SU-DHL-6 (cell line): ENCODE data around the gene PDE6A.

Source experiments
- H2AFZ ChIP-seq: fragments of 200-600 bp; sonication (generic); 2 replicates; pipeline ENCODE4 v1.6.1; 2014; ENCODE audit warnings: low read depth, mild to moderate bottlenecking, moderate library complexity, mixed read lengths, antibody characterized with exemption, low read length; ENCODE audit not compliant: severe bottlenecking
- H3F3A ChIP-seq: fragments of 200-600 bp; shearing (Covaris generic); 2 replicates; pipeline ENCODE4 v1.6.0; 2016; ENCODE audit warnings: antibody characterized with exemption, mild to moderate bottlenecking; ENCODE audit not compliant: insufficient read depth
- H3K27ac ChIP-seq: fragments of 200-600 bp; sonication (generic); 2 replicates; pipeline ENCODE4 v1.5.1; 2016; ENCODE audit warnings: low read depth, mild to moderate bottlenecking, low read length, moderate library complexity, mixed read lengths
- H3K27me3 ChIP-seq: fragments of 200-600 bp; sonication (generic), shearing (Covaris generic); 2 replicates; pipeline ENCODE4 v1.6.0; 2014; ENCODE audit warnings: mild to moderate bottlenecking, low read length
- H3K36me3 ChIP-seq: fragments of 200-600 bp; sonication (generic); 2 replicates; pipeline ENCODE4 v1.6.1; 2014; ENCODE audit warnings: mild to moderate bottlenecking, low read length, mixed read lengths
- H3K4me2 ChIP-seq: fragments of 300-600, 200-600 bp; shearing (Covaris generic), sonication (generic); 2 replicates; pipeline ENCODE4 v1.6.0; 2014; ENCODE audit warnings: low read length, low read depth, mild to moderate bottlenecking; ENCODE audit not compliant: poor library complexity, severe bottlenecking
- H3K4me3 ChIP-seq: fragments of 200-600 bp; sonication (generic); 2 replicates; pipeline ENCODE4 v1.5.1; 2014; ENCODE audit warnings: antibody characterized with exemption, low read length, mild to moderate bottlenecking, mixed read lengths; ENCODE audit not compliant: insufficient read depth, poor library complexity, severe bottlenecking
- H3K79me2 ChIP-seq: fragments of 200-600 bp; sonication (generic); 2 replicates; pipeline ENCODE4 v1.6.1; 2014; ENCODE audit warnings: mild to moderate bottlenecking, low read length, moderate library complexity; ENCODE audit not compliant: insufficient read depth
- H3K9ac ChIP-seq: fragments of 200-600 bp; sonication (generic); 2 replicates; pipeline ENCODE4 v1.7.0; 2014; ENCODE audit warnings: mild to moderate bottlenecking, low read length
- H3K9me2 ChIP-seq: fragments of 200-600 bp; sonication (generic); replicated peaks from 2 replicates; pipeline ENCODE4 v1.6.1; 2014; ENCODE audit warnings: low read length; ENCODE audit not compliant: insufficient read depth
- H3K9me3 ChIP-seq: fragments of 200-600 bp; sonication (generic); 2 replicates; pipeline ENCODE4 v1.6.1; 2014; ENCODE audit warnings: low read length, mixed read lengths; ENCODE audit not compliant: insufficient read depth
- H4K20me1 ChIP-seq: fragments of 200-600 bp; sonication (generic); 2 replicates; pipeline ENCODE4 v1.6.1; 2014; ENCODE audit warnings: low read depth, mild to moderate bottlenecking, antibody characterized with exemption, low read length, moderate library complexity, mixed read lengths
- EZH2phosphoT487 ChIP-seq: fragments of 200-600 bp; sonication (generic), shearing (Covaris generic); conservative IDR thresholded peaks from 2 replicates; pipeline ENCODE4 v1.6.1; 2018; ENCODE audit warnings: mild to moderate bottlenecking, antibody characterized with exemption, low read length, moderate library complexity, mixed read lengths
- TF ChIP-seq, protein P1 (sequence below): fragments of 200-600 bp; sonication (generic); IDR thresholded peaks from one replicate; pipeline ENCODE4 v1.5.1; 2017; ENCODE audit warnings: antibody characterized with exemption, mild to moderate bottlenecking, low read length, moderate library complexity; ENCODE audit not compliant: insufficient read depth, poor library complexity, severe bottlenecking

The PDE6A gene

DNA sequence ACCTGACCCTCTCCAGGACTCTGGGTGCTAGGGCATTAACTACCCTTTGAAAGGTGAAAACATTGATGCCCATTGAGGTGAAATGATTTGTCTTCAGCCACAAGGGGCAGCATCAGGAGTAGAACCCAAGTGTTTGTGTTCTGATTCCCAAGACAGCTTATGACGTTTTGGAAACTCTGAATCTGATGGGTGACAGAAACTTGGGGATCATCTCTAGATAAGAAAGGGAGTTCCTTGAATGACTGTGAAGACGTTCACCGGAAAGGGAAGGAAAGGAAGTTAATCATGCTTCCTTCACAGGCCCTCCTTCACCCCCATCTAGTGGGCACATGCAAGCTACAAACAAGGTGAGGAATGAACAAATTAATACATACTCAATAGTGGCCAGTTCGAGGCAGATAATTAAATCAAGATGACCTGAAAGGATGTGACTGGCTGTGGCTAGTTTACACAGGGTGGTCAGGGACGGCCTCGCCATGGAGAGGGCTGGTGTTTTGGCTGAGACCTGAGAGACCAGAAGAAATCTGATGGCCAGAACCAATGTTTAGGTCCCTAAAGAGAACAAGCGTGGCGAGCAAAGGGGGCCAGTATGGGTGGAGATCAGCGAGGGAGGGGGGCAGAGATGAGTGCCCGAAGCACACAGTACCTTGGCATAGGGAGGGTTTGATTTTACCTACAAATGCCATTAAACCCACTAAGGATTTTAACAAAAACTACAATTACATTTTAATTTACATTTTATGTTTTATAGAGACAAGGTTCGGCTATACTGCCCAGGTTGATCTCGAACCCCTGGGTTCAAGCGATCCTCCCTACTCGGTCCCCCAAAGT, 15.0 kb upstream of the PDE6A start:
- H2AFZ ChIP-seq: peak overlapping the region; percentile 66
- peak overlapping the region; percentile 69 for H3K4me3 ChIP-seq
- no peak for TF ChIP-seq EZH2phosphoT487
- TF ChIP-seq, protein P1, sequence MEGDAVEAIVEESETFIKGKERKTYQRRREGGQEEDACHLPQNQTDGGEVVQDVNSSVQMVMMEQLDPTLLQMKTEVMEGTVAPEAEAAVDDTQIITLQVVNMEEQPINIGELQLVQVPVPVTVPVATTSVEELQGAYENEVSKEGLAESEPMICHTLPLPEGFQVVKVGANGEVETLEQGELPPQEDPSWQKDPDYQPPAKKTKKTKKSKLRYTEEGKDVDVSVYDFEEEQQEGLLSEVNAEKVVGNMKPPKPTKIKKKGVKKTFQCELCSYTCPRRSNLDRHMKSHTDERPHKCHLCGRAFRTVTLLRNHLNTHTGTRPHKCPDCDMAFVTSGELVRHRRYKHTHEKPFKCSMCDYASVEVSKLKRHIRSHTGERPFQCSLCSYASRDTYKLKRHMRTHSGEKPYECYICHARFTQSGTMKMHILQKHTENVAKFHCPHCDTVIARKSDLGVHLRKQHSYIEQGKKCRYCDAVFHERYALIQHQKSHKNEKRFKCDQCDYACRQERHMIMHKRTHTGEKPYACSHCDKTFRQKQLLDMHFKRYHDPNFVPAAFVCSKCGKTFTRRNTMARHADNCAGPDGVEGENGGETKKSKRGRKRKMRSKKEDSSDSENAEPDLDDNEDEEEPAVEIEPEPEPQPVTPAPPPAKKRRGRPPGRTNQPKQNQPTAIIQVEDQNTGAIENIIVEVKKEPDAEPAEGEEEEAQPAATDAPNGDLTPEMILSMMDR: peak; percentile 85
- no peaks in the 10 kb centered on the region for H4K20me1 ChIP-seq
- H3K4me2 ChIP-seq: peak overlapping the region; percentile 85
- peak overlapping the region; percentile 69 for H3K9ac ChIP-seq
- H3K36me3 ChIP-seq: no peaks in the 10 kb centered on the region
- H3K27me3 ChIP-seq: no peaks in the 10 kb centered on the region
- no peaks in the 10 kb centered on the region for H3K9me3 ChIP-seq
- no peaks in the 10 kb centered on the region for H3K9me2 ChIP-seq
- H3F3A ChIP-seq: peaks cover 18% of the 10 kb centered on the region
- H3K79me2 ChIP-seq: no peaks in the 10 kb centered on the region
- peak overlapping the region; percentile 39 for H3K27ac ChIP-seq

DNA sequence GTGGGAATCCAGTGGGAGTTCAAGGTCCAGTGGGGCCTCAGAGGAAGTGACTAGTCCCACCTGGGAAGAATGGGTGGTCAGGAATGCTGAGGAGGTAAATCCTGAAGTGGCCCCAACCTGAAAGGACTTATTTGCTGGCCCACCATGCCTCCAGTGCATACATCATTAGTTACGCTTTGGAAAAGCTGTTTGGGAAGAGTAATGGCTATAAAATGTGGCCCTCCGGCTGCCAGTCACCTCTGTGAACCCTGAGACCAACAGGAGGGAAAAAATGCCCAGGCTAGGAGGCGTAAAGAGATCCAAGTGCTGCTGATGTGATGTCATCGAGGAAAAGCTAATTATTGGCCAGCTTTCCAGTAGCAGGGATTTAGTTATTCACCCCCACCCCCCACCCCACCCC, 13.3 kb upstream of the PDE6A start:
- H3F3A ChIP-seq: peaks cover 18% of the 10 kb centered on the region
- H3K9ac ChIP-seq: no peak overlapping the region
- H3K27ac ChIP-seq: no peak overlapping the region
- H3K36me3 ChIP-seq: no peaks in the 10 kb centered on the region
- H3K27me3 ChIP-seq: no peaks in the 10 kb centered on the region
- no peak for TF ChIP-seq EZH2phosphoT487
- TF ChIP-seq, protein P1: no peak
- H3K9me2 ChIP-seq: no peaks in the 10 kb centered on the region
- no peak overlapping the region for H3K4me2 ChIP-seq
- H3K79me2 ChIP-seq: no peaks in the 10 kb centered on the region
- H3K4me3 ChIP-seq: no peak overlapping the region
- H4K20me1 ChIP-seq: no peaks in the 10 kb centered on the region
- no peak overlapping the region for H2AFZ ChIP-seq
- no peaks in the 10 kb centered on the region for H3K9me3 ChIP-seq

DNA sequence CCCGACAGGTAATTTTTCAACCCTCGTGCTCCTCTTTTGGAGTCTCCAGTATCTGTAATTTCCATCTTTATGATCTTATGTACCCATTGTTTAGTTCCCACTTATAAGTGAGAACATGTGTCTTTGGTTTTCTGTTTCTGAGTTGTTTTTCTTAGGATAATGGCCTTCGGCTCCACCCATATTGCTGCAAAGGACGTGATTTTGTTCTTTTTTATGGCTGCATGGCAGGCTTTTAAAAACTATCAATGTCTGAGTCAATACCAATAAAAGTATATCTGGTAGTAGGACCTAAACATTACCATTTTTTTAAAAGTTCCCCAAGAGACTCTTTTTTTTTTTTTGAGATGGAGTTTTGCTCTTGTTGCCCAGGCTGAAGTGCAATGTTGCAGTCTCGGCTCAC, 12.1 kb upstream of the PDE6A start:
- Histone ChIP-seq H3K27ac (no peak overlapping the region), H2AFZ (no peak overlapping the region), H3K9me3 (no peaks in the 10 kb centered on the region), H3K9me2 (no peaks in the 10 kb centered on the region), H3K4me2 (no peak overlapping the region), H3F3A (peaks cover 13% of the 10 kb centered on the region), H3K27me3 (no peaks in the 10 kb centered on the region), H3K79me2 (no peaks in the 10 kb centered on the region), H3K9ac (no peak overlapping the region), H3K36me3 (no peaks in the 10 kb centered on the region), H3K4me3 (no peak overlapping the region), H4K20me1 (no peaks in the 10 kb centered on the region)
- TF ChIP-seq EZH2phosphoT487: no peak
- TF ChIP-seq, protein P1: no peak
